KOPT-K1 (cell line): ENCODE data around the gene SCYL2.

Experiments used
- H3K27ac ChIP-seq: fragments of 200-600 bp; sonication (generic); 2 replicates; pipeline ENCODE4 v1.5.1; 2016; ENCODE audit warnings: antibody characterized with exemption, mild to moderate bottlenecking, low read depth, low read length; ENCODE audit not compliant: poor library complexity, severe bottlenecking
- H3K36me3 ChIP-seq: fragments of 200-600 bp; sonication (generic); 2 replicates; pipeline ENCODE4 v1.5.1; 2017; ENCODE audit warnings: antibody characterized with exemption, mild to moderate bottlenecking, low read length, moderate library complexity; ENCODE audit not compliant: insufficient read depth
- H3K9me3 ChIP-seq: fragments of 200-600 bp; sonication (generic); 2 replicates; pipeline ENCODE4 v1.5.1; 2017; ENCODE audit warnings: antibody characterized with exemption, low read length, mild to moderate bottlenecking; ENCODE audit not compliant: insufficient read depth, poor library complexity, severe bottlenecking

The SCYL2 gene

GRCh38 chr12:100368066-100368465, 101.1 kb downstream of the SCYL2 start:
- H3K9me3 ChIP-seq = no peaks in the 10 kb centered on the region
- no peak overlapping the region for H3K27ac ChIP-seq
- H3K36me3 ChIP-seq = no peaks in the 10 kb centered on the region

GRCh38 chr12:100371146-100371545, 104.2 kb downstream of the SCYL2 start:
- H3K9me3 ChIP-seq = no peaks in the 10 kb centered on the region
- H3K36me3 ChIP-seq = no peaks in the 10 kb centered on the region
- H3K27ac ChIP-seq = no peak overlapping the region

DNA sequence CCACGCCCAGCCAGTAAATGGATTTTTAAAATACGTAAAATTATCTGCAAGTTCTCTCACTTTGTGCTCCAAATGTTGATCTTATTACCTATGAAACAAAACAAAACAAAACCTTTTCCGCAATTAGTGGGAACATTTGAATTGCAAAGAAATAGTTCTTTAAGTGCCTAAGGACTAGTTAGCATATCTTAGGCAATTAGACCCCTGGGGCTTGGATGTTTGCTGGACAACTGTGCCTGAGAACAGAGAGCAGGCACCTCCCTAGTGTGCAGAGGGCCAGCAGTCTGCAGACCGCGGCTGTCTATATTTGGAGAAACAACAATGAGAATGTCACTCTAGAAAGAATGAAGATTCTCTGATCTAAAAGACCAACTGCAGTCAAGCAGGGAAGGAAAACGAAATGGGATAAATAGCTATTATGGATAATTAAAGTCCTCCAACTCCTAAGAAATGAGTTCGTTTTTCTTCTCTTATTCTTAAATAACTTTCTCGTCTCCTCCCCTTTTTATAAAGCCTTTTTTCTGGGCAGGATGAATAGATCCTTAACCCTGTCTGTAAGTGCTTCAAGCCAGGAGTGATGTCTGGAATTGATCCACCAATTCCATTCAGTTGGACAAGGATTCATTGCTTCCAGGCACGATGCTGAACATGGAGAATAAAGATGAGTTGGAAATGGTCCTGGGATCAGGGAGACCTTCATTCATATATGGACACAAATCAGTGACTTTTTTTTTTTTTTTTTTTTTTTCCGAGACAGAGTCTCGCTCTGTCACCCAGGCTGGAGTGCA, 106.1 kb downstream of the SCYL2 start:
- Histone ChIP-seq H3K9me3 (no peaks in the 10 kb centered on the region), H3K36me3 (no peaks in the 10 kb centered on the region), H3K27ac (no peak overlapping the region)

DNA sequence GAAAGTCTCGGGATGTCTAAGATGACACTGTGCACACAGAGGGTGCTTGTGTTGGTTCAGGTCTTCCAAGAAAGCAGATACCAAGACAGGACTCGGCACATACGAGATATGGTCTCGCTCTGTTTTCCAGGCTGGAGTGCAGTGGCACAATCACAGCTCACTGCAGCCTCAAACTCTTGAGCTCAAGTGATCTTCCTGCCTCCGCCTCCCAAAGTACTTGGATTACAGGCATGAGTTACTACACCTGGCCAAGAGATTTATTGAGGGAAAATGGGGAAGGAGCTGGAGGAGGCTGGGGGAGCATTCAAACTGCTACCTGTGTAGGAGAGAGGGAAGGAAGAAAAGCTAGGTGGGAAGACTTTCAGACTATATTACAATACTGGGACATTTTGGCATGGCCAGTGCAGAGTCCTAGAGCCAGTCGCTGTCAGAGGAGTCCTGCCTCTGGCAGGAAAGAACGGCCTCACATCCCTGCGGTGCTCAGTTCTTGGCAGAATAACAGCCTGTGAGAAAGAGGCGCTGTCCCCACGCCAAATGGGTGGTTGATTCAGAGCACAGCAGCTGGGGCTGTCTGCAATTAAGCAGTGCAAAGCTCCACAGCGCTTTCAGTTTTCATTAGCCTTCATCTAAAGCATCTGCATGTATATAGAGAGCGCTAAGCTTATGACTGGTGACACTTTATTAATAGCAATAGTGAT, 108.2 kb downstream of the SCYL2 start:
- H3K36me3 ChIP-seq = no peaks in the 10 kb centered on the region
- H3K27ac ChIP-seq = no peak overlapping the region
- no peaks in the 10 kb centered on the region for H3K9me3 ChIP-seq

DNA sequence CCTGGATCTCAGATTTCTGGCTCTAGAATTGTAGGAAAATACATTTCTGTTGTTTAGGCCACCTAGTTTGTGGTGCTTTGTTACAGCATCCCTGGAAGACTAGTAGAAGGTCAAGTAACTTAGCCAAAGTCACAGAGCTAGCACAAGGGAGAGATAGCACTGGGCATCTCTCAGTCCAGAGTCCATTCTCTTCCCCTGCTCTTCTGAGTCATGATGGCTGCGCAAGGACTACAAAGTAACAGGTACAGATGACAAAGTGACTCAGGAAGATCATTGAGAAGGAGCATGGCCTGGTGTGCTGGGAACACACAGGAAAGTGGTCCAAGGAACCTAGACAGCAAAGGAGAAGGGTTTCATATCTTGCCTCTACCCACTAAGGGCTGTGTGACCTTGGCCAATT, 109.2 kb downstream of the SCYL2 start:
- Histone ChIP-seq H3K36me3 (no peaks in the 10 kb centered on the region), H3K27ac (no peak overlapping the region), H3K9me3 (no peaks in the 10 kb centered on the region)

GRCh38 chr12:100381379-100381778, 114.4 kb downstream of the SCYL2 start:
- no peaks in the 10 kb centered on the region for H3K9me3 ChIP-seq
- H3K27ac ChIP-seq = no peak overlapping the region
- H3K36me3 ChIP-seq = no peaks in the 10 kb centered on the region

DNA sequence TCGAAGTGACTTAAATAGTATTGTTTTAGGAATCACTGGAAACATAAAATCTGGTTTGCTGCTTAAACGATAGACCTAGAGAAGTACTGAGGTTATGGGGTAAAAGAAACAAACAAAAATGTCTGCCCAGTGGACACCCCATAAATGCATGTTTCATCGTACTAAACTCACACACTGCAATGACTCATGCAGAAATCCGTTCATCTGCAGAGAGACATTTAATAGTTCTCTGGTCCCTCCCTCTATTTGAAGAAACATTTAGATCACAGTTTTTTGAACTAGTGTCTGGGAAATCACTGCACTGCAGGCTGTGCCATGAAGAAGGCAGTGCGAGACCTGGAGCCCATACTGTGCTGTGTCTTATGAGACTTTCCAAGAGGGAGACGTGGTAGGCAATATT, 115.4 kb downstream of the SCYL2 start:
- Histone ChIP-seq H3K27ac (no peak overlapping the region), H3K9me3 (no peaks in the 10 kb centered on the region), H3K36me3 (no peaks in the 10 kb centered on the region)

GRCh38 chr12:100383586-100384558, 116.9 kb downstream of the SCYL2 start:
- no peaks in the 10 kb centered on the region for H3K36me3 ChIP-seq

DNA sequence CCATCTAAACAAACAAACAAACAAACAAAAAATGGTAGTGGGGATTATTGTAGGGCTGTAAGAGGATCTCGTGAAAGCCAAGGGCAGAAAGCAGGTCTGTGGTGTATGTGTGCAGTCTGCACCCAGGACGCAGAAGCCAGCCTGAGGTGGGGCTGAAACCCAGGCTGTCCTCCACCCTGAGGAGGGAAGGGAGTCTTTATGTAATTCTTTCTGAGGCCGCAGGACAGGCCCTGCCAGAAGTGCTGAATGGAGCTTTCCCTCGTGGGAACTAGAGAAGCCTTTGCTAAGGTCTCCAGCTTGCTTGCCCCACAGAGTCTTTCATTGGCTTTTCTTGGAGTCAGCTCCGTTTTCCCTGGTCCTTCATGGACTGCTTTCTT, 117.6 kb downstream of the SCYL2 start:
- Histone ChIP-seq H3K9me3 (no peaks in the 10 kb centered on the region), H3K36me3 (no peaks in the 10 kb centered on the region), H3K27ac (no peak overlapping the region)

More at GRCh38 chr12:100383586-100384558, 116.9 kb downstream of the SCYL2 start:
- Histone ChIP-seq H3K9me3 (no peaks in the 10 kb centered on the region), H3K27ac (no peak overlapping the region)

- H3K27ac ChIP-seq = no peak overlapping the region
- H3K9me3 ChIP-seq = no peaks in the 10 kb centered on the region
- H3K36me3 ChIP-seq = no peaks in the 10 kb centered on the region
Observed at GRCh38 chr12:100388382-100388781, 121.4 kb downstream of the SCYL2 start.
